C4-2B (cell line): ENCODE data around the gene BIK.

Experiments
- CTCF ChIP-seq: fragments of 450-650 bp; conservative IDR thresholded peaks from 2 replicates; pipeline ENCODE4 v1.5.1; 2017; ENCODE audit warnings: mild to moderate bottlenecking
- ZFX ChIP-seq: fragments of 450-650 bp; IDR thresholded peaks from 2 replicates; pipeline ENCODE4 v1.6.1; 2017

GRCh38 chr22:43173566-43173965 lies 63.0 kb downstream of the BIK start:
- TF ChIP-seq CTCF = no peak
- no peak for TF ChIP-seq ZFX
